Fibroblast of skin of left biceps (primary cell): ENCODE data around the gene REXO1.

Experiments
- DNase-seq, 2 experiments: peaks; one replicate each; pipeline ENCODE4 v3.0.0-alpha.2; 2013; ENCODE audit warnings: low read depth in 2 of 2

The REXO1 gene

GRCh38 chr19:1828279-1829238 is 19.7 kb downstream of the REXO1 start:
- DNase-seq: no peak

- DNase-seq: no peak
Observed at GRCh38 chr19:1827566-1828278, 20.6 kb downstream of the REXO1 start.

- no peak for DNase-seq
Observed at GRCh38 chr19:1826557-1827521, 21.4 kb downstream of the REXO1 start.

- DNase-seq: peak in 1 of 2 experiments; percentile 19
Observed at GRCh38 chr19:1825909-1826556, 22.2 kb downstream of the REXO1 start.

- no peak for DNase-seq
Observed at GRCh38 chr19:1824252-1824622, 24.0 kb downstream of the REXO1 start.

GRCh38 chr19:1823539-1824251 is 24.6 kb downstream of the REXO1 start:
- DNase-seq: no peak

- no peak for DNase-seq
Observed at GRCh38 chr19:1823020-1823419, 25.3 kb downstream of the REXO1 start.

GRCh38 chr19:1822210-1822609 is 26.1 kb downstream of the REXO1 start:
- no peak for DNase-seq

GRCh38 chr19:1819341-1820255 is 28.7 kb downstream of the REXO1 start:
- no peak for DNase-seq

- DNase-seq: no peak
Observed at GRCh38 chr19:1818549-1819195, 29.6 kb downstream of the REXO1 start.

- no peak for DNase-seq
Observed at GRCh38 chr19:1817553-1818179, 30.6 kb downstream of the REXO1 start.

- no peak for DNase-seq
Observed at GRCh38 chr19:1816530-1817298, 31.6 kb downstream of the REXO1 start.

- DNase-seq: no peak
Observed at GRCh38 chr19:1815605-1816529, 32.4 kb downstream of the REXO1 start.

GRCh38 chr19:1814833-1815604 is 33.3 kb downstream of the REXO1 start:
- no peak for DNase-seq

GRCh38 chr19:1814391-1814790 is 33.9 kb downstream of the REXO1 start:
- DNase-seq: no peak
